IPS-18c (cell line): ENCODE results near the gene NUP93.
"Not testable (repeated sequence)": the region's sequence is repeated elsewhere in the genome, so short reads cannot be mapped to it uniquely, and the experiment has no call there.

Source experiments
- H3K4me3 ChIP-seq: 2 replicates; pipeline ENCODE4 v1.7.0; 2013; ENCODE audit warnings: low read depth, mild to moderate bottlenecking, low read length, moderate library complexity; ENCODE audit not compliant: insufficient read depth
- H3K9me3 ChIP-seq: one replicate; pipeline ENCODE4 v1.6.1; 2013; ENCODE audit warnings: mild to moderate bottlenecking, low read length, moderate library complexity; ENCODE audit not compliant: control insufficient read depth, insufficient read depth

Gene NUP93

DNA sequence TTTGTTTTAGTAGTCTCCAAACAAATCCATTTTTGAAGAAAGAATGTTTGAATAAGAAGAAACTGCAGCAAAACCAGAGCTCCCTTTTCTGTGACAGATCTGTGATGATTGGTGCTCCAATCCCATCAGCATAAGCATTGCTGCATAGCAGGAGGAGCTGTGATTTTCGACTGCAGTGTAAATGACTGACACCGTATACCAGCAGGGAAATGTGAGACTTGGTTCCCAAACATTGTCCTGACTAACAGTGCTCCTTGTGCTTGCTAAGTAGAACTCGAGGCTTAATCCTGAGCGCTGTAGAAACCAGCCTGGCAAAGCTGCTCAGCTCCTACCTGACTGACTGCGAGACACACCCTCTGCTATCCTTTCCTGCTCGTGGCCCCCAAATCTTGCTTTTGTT is 57.2 kb downstream of the NUP93 start:
- no peaks in the 10 kb centered on the region for H3K9me3 ChIP-seq
- no peak overlapping the region for H3K4me3 ChIP-seq

DNA sequence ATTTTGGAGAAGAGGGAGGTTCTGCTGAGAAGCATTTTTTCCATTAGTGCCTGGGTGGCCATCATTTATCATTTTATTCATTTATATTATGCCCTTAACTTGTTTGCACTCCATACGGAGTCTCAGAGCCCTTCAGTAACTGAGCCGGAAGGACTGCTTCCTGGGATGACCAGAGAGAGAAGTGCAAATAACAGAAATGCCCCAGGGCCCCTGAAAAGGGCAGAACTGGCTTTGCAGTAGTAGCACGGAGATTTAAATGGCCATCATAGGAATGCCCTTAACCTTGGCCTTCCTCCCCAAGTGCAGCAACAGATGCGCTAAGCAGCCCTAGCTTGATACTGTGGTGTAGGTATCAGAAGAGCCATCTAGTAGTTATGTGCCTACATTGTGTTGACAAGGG is 58.5 kb downstream of the NUP93 start:
- Histone ChIP-seq H3K9me3 (no peaks in the 10 kb centered on the region), H3K4me3 (no peak overlapping the region)

DNA sequence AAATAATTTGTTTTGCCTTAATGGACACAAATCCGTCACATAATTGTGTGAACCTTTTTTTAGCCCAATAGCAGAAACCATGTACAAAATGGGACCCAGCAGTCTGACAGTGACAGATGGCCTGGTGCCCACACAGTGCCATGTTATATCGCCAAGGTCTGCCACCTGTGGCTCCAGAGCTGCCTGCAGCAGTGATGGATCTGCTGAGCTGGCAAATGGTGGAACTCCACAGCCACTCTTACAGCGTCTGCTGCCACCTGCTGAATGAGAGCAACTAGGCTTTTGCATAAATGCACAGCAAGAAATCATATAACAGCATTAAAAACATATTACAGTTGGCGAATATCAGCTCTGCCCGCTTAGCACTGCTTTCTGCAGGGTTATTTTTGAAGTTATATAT is 59.4 kb downstream of the NUP93 start:
- no peak overlapping the region for H3K4me3 ChIP-seq
- no peaks in the 10 kb centered on the region for H3K9me3 ChIP-seq

- H3K4me3 ChIP-seq = no peak overlapping the region
- no peaks in the 10 kb centered on the region for H3K9me3 ChIP-seq
These were observed 63.0 kb downstream of the NUP93 start for GRCh38 chr16:56792967-56793366.

DNA sequence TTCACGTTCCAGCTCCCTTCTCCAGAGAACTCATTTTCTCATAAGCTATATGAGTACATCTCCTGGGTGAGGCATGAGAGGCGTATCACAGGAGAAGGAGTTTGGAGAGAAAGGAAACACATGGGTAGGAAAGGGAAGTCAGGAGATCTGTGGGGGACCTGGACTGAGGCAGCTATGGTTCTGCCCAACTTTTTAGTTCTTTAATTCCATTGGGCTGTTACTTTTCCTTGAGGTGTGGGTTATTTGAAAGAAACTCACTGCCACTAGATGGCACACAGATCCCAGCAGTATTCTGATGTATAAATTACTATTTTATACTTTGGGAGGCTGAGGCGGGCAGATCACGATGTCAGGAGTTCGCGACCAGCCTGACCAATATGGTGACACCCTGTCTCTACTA is 63.6 kb downstream of the NUP93 start:
- H3K9me3 ChIP-seq = no peaks in the 10 kb centered on the region
- no peak overlapping the region for H3K4me3 ChIP-seq

DNA sequence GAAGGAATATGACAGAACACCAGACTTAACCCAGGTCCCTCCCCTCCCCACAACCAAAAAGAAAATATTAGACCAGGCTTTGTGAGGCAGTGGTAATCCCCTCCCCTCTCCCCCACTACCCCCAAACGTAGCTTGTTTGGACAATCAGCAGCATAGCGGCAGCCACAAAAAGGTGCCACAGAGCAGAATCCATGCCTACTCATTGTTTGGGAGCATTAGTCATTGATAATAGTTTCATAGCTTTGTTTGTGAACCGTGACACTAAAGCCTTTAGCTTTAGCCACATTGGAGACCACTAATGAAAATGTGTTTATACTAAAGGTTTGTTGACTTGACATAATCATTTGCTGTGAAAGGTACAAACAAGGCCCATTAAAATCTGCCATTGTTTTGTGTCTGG is 65.1 kb downstream of the NUP93 start:
- no peaks in the 10 kb centered on the region for H3K9me3 ChIP-seq
- no peak overlapping the region for H3K4me3 ChIP-seq

- not testable (repeated sequence) for H3K9me3 ChIP-seq, H3K4me3 ChIP-seq
These were observed 67.1 kb downstream of the NUP93 start for GRCh38 chr16:56797038-56797437.

- Histone ChIP-seq H3K4me3 (no peak overlapping the region), H3K9me3 (no peaks in the 10 kb centered on the region)
These were observed 67.9 kb downstream of the NUP93 start for GRCh38 chr16:56797861-56798260.

DNA sequence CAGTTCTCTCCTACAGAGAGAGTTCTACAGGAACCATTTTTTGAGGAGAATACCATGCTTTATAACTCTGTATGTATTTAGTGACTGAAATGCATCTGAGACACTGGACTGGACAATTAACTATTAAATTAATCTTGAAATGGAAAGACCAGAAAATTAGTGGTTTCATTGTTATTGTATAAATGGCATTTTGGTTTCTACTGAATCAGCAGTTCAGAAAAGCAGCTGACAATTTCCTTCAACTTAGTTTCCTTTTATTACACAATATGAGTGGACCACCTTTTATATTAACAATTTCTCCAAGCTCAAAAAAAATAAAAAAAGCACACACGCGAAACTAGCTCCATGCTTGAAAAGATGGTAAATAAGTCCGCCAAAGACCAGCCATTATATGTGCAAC is 69.0 kb downstream of the NUP93 start:
- no peaks in the 10 kb centered on the region for H3K9me3 ChIP-seq

GRCh38 chr16:56800355-56800754 is 70.4 kb downstream of the NUP93 start:
- H3K4me3 ChIP-seq = no peak overlapping the region
- H3K9me3 ChIP-seq = no peaks in the 10 kb centered on the region

More for the DNA sequence above, 69.0 kb downstream of the NUP93 start:
- no peak overlapping the region for H3K4me3 ChIP-seq

DNA sequence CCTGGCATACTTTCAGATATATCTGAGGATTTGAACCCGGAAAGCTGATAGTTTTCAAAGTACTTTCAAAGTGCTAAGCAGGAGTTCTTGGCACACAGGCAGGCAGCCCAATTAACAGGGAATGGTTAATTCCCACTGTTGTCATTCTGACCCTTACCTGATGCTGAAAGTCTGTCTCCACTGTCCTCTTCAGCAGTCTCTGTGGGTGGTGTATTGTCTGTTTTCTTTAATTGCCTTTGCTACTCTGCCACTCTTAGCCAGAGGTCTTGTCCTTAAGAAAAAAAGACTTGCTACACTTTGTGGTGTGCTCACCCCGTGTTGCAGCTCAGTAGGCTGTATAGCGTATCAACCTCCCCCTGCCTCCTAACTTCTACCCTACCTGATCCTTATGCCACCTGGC is 71.8 kb downstream of the NUP93 start:
- H3K9me3 ChIP-seq = no peaks in the 10 kb centered on the region
- H3K4me3 ChIP-seq = no peak overlapping the region

DNA sequence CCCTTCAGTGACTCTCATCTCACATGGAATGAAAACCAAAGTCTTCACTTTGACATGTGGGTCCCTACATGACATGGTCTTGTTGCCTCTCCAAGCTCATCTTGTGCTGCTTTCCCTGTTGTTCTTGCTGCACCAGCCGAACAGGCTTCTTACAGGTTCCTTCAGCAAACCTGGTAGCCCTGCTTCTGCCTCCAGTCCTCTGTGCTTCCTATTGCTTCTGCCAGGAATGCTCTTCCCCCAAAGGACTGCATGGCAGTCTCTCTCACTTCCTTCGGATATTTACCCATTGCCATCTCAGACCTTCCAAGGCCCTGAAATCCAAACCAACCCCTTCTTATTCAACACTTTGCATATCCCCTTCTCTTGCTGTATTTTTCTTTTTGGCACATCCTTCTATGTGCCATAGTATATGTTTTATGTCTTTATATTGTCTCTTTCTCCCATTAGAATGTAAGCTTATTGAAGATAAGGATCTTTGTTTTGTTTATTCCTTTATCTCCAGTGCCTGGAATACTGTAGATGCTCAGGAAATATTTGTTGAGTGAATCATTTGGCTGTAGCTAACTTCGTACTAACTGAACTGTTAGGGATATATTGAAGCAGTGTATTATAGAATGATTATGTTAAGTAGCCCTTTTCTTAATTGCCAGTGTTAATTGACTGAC is 77.2 kb downstream of the NUP93 start:
- H3K9me3 ChIP-seq = no peaks in the 10 kb centered on the region

DNA sequence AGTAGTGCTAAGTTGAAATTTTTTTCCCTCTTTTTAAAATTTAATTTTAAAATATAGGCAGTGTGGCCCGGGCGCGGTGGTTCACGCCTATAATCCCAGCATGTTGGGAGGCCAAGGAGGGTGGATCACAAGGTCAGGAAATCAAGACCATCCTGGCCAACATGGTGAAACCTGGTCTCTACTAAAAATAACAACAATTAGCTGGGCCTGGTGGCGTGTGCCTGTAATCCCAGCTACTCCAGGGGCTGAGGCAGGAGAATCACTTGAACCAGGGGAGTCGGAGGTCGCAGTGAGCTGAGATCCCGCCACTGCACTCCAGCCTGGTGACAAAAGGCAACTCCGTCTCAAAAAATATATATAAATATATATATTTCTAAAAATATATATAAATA is 77.7 kb downstream of the NUP93 start:
- not testable (repeated sequence) for H3K9me3 ChIP-seq, H3K4me3 ChIP-seq

More for the DNA sequence above, 77.2 kb downstream of the NUP93 start:
- no peak overlapping the region for H3K4me3 ChIP-seq

GRCh38 chr16:56810954-56811353 is 81.0 kb downstream of the NUP93 start:
- Histone ChIP-seq H3K4me3 (no peak overlapping the region), H3K9me3 (no peaks in the 10 kb centered on the region)

- H3K9me3 ChIP-seq, H3K4me3 ChIP-seq: not testable (repeated sequence)
These were observed 81.7 kb downstream of the NUP93 start for GRCh38 chr16:56811602-56812001.

DNA sequence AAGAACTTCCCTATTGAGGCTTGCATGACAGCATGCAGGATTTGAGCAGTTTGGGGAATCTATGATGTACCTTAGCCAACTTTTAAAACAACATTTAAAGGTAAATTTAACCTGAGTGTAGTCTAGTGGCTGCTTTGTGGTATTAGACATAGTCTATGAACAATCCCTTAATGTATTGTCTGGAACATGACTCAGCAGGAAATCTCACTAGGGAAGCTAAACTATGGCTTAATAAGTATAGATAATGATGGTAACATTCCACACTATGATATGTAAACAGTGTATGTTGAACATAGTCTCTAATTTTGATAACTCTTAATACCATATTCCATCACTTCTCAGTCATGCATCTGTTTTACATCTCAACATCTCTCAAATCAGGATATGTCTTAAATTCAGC is 83.0 kb downstream of the NUP93 start:
- no peak overlapping the region for H3K4me3 ChIP-seq

DNA sequence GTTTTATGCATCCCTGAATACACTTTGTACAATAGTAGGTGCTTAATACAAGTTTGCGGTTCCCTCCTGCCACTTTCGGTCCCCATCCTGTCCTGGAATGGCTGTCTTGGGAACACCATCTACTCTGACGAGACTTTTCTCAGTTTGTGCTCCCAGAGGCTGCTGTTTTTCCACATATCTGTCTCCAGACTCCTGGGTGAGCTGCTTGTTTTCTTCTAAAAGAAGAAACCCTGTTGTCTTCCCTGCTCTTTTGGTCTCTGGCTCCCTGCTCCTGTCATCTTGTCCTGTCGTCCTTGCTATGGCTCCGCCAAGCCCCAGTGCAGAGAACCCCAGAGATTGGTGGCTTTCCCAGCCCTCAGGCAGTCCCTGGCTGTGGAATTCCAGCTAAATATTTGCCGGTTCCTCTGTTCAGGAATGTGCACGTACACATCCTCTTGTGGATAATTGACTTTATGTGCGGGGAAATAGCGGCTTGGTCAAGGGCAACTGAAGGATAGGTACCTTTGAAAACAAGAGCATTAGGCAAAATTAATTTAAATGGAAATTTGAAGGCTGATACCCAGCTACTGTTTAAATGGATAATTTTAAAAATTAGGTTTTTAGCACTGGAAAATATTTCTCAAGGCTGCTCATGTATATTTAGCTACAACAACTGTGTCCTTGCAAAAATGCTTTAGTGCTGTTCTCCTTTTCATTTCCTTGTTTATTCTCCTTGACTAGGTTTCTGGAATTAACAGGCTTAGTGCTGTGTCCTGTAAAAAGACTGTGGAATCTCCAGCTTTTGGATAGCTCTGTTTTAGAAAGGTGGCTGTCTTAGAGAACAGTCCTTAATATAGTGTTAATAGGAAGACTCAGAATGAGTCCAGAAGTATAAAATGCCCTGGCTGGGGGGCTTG is 84.9 kb downstream of the NUP93 start:
- H3K9me3 ChIP-seq = no peaks in the 10 kb centered on the region

More for the DNA sequence above, 83.0 kb downstream of the NUP93 start:
- H3K9me3 ChIP-seq = no peaks in the 10 kb centered on the region

GRCh38 chr16:56815721-56816120 is 85.8 kb downstream of the NUP93 start:
- no peaks in the 10 kb centered on the region for H3K9me3 ChIP-seq
- no peak overlapping the region for H3K4me3 ChIP-seq

More for the DNA sequence above, 84.9 kb downstream of the NUP93 start:
- H3K4me3 ChIP-seq = no peak overlapping the region
